Placental pericyte (primary cell): Measurements from ENCODE around the gene TENT5D. TPM values are rescaled to one million over a fixed set of nuclear protein-coding genes. Genes with fewer than 3 reads are reported as not detected.

Experiments
- total RNA-seq: library from RNA; depleted of rRNA; stranded (reverse); fragments of >200 nt; gene quantifications from 2 replicates; pipeline ENCODE4 v1.2.3, GENCODE V29; 2012

The TENT5D gene
- not detected in 2 replicates for total RNA-seq

GRCh38 chrX:80420147-80420546, at the start of gene TENT5D:
Gene TENT5D, plus strand, starts transcription at chrX:80420447. Its CDS starts 22,093 bp downstream, at chrX:80442540.

